ENCODE measurements around the gene RBM39.

DNA sequence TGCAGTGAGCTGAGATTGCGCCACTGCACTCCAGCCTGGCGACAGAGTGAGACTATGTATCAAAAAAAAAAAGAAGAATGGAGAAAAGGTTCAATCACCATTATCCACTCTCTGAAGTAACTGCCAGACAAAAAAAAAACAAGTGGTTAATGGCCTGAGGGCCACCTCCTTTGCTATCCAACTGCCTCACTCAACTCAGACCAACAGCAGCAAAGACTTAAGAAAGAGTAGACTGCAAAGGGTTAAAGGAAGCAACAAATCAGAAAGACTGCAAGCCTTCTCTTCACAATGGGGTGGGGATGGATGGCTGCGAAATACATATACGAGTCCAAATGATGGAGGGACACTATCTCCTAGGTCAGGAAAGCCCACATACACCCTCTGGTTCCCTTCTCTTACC is 46.1 kb downstream of the RBM39 start:
- TF ChIP-seq, protein P1, sequence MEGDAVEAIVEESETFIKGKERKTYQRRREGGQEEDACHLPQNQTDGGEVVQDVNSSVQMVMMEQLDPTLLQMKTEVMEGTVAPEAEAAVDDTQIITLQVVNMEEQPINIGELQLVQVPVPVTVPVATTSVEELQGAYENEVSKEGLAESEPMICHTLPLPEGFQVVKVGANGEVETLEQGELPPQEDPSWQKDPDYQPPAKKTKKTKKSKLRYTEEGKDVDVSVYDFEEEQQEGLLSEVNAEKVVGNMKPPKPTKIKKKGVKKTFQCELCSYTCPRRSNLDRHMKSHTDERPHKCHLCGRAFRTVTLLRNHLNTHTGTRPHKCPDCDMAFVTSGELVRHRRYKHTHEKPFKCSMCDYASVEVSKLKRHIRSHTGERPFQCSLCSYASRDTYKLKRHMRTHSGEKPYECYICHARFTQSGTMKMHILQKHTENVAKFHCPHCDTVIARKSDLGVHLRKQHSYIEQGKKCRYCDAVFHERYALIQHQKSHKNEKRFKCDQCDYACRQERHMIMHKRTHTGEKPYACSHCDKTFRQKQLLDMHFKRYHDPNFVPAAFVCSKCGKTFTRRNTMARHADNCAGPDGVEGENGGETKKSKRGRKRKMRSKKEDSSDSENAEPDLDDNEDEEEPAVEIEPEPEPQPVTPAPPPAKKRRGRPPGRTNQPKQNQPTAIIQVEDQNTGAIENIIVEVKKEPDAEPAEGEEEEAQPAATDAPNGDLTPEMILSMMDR (IDR thresholded peaks at IDR 0.05): no peak
- no peak for TF ChIP-seq POLR2A (IDR thresholded peaks at IDR 0.05)

Data from tibial nerve (tissue), 3 donors.